HG03060 (cell line): ENCODE results near the gene RGS5.

Source experiments
- ATAC-seq: cut with Tn5 transposase; IDR thresholded peaks from one replicate; pipeline ENCODE4 v1.9.1; 2021; ENCODE audit warnings: low read depth, moderate number of reproducible peaks; ENCODE audit not compliant: unreplicated experiment

The RGS5 gene

DNA sequence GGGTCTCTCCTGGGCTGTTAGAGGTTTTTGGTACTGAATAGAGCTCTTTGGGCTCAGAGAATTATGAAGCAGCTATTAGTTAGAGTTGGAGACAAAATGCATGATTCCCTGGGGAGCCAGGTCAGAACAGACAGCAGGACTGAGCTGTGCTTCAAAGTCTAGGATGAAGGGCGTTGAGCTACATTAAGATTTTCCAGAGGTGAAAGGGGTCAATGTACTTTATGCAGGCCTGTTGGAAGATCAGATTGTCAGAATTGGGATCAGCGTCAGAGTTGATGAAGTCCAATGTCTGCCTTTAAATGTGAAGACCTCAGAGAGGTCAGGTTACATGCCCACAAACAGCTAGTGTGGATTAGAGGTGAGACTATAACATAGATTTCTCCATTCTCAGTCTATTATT, 53.8 kb downstream of the RGS5 start:
- no peak for ATAC-seq

- ATAC-seq = no peak
Measured at GRCh38 chr1:163147019-163147418, 55.7 kb downstream of the RGS5 start.

- ATAC-seq = no peak
Measured at GRCh38 chr1:163145435-163145834, 57.3 kb downstream of the RGS5 start.

- no peak for ATAC-seq
Measured at GRCh38 chr1:163144418-163144817, 58.3 kb downstream of the RGS5 start.

DNA sequence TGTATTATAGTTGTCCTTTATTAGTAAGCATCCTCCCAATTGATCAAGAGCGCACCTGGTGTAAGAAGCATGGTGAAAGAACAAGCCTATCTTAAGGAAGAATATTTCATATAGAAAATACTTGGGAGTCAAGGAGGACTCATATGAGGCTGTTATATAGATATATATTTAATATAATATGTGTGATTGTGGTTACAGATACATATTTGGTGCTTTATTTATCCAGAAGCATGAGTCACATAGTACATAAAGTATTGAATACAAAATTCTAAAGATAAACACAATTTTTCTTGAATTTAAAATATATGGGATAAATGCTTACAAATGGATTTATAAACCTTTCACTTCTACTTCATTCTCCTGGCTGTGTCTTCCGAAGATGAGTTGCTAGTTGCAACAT, 60.6 kb downstream of the RGS5 start:
- no peak for ATAC-seq

DNA sequence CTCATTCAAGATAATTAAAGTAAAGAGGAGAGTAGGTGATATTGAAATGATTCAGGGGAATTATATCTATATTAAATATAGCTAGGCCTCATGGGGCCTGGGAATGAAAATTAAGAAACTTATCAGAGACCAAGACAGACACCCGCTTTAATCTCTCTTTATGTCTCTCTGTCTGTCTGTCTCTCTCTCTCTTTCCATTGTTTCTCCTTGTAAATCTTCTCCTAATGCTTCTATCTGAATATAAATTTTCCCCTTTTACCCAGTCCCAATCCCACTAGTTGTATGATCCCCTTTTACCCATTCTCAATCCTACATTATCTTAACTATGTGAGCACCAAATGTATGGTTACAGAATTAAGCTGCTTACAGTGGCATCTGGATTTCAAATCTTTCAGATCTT, 61.2 kb downstream of the RGS5 start:
- ATAC-seq = no peak

DNA sequence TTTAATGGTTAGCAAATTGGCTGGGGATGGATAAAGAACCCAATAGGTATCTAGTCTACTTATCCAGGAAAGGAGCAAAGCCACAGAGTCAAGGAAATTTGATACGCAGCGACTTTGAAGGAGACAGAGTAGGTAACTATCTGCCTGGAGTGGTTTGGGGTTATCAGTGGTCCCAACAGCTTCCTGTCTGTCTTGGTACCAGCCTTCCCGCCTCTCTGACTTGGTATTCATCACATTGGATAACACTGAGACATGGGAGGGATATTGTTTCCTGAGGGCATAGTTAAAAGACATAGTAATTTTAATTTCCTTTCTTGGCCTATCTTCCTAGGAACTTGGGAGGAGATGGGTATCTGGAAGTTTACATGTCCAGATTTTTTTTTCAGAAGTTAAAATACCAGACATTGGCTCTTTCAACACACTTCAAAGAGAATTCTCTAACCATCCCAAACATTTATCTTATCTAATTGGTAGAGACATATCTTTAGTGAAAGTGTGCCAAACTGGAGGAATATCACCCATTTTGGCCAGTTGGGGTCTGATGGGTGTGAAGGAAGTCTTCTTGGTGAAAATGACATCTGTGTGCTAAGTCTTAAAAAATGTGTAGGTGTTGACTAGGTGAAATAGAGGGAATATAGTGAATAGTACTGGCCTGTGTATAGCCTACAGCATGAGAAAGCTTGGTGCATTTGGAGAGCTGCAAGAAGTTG, 65.0 kb downstream of the RGS5 start:
- no peak for ATAC-seq

- no peak for ATAC-seq
Measured at GRCh38 chr1:163131981-163132380, 70.7 kb downstream of the RGS5 start.

GRCh38 chr1:163130225-163130856, 72.4 kb downstream of the RGS5 start:
- no peak for ATAC-seq

- ATAC-seq = no peak
Measured at GRCh38 chr1:163128282-163128681, 74.4 kb downstream of the RGS5 start.

DNA sequence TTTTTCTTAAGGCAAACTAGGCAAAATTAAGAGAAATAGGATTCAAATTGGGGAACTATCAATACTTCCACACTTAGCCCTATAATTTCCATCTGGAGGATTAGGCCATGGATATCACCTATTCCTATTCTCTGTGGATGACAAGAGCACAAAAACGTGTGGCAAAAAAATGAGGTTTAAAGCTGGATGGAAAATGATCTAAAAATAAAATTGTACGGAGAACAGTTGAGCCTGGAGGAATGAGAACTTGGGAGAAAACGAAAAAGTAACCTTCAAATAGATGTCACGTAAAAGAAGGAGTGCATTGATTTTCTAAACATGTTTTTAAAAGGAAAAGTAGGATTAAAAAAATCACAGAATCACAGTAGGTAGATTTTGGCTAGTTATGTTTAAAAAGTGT, 77.9 kb downstream of the RGS5 start:
- no peak for ATAC-seq

GRCh38 chr1:163120372-163120771, 82.3 kb downstream of the RGS5 start:
- ATAC-seq = no peak

- ATAC-seq = no peak
Measured at GRCh38 chr1:163119707-163120106, 83.0 kb downstream of the RGS5 start.

- ATAC-seq = no peak
Measured at GRCh38 chr1:163115887-163116286, 86.8 kb downstream of the RGS5 start.

DNA sequence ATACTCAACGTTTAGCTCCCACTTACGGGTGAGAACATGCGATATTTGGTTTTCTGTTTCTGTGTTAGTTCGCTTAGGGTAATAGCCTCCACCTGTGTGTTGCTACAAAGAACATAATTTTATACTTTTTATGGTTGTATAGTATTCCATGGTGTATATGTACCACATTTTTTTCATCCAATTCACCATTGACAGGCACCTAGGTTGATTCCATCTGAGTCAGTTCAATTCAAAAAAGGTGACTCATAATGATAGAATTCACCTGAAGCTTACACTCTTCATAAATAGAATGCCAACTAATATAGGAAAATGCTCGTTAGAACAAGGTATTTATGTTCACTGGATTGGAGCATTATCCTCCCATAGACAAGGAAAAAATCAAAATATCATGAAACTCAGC, 95.1 kb downstream of the RGS5 start:
- no peak for ATAC-seq

DNA sequence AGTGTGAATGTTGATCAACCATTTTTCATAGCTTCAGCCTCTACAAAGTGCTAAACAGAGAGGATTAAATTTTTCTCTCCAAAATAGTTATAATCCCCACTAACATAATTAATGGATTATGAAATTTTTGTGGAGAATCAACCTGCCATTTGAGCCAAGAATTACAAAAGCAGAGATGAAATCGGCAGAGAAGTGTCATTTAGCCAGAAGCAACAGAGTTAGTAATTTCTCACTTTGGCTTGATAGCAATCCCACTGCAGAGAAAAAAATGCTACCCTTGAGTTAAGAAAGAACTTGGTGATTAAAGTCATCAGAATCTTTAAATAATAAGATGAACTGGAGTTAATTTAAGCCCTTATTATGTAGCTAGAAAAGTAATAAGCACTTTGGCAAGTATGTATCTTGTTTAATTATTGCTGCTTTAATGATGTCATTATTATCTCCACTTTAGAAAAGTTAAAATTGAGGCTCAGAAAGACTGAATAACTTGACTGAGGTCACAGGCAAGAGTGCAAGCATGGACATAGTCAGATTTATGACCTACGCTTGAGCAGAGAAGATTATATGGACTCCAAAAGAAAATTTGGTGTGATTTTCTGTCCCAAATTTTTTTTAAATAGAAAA, 96.2 kb downstream of the RGS5 start:
- ATAC-seq = no peak

GRCh38 chr1:163104385-163105099, 98.2 kb downstream of the RGS5 start:
- ATAC-seq = no peak

GRCh38 chr1:163102590-163102989, 100.1 kb downstream of the RGS5 start:
- no peak for ATAC-seq

DNA sequence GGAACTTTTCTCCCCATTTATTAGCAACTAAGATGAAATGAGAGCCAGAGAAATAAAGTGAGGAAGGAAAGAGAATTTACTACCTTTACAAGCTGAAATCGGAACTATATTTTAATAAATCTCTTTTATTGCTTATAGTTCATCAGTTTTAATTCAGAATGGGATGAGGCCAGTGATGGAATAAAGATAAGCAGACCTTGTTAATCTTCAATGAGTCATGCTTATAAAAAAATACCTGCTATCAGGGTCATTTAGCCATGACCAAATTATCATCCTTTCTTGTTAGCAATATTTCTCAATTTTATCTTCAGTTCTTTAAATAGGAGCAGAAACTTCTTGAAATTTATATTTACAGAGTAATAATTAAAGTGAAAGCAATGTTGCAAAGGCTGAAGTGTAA, 107.5 kb downstream of the RGS5 start:
- ATAC-seq = no peak

GRCh38 chr1:163094589-163094988, 108.1 kb downstream of the RGS5 start:
- ATAC-seq = no peak

DNA sequence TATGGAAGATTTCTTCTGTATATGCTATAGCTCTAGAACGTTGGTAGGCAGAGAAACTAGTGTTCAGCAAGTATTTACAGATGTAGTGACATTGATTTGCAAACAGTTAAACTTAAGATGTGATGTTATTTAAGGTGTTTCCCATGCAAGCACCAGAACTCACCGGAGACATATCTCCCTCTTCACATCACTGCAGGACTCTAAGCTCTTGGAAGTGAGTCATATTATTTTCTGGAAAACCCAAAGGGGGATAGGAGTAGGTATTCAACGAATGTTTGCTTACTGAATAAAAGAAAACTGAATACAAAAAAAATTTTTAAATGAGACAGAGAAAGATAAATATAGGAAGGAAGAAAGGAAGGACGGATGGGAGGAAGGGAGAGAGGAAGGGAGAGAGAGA, 108.5 kb downstream of the RGS5 start:
- ATAC-seq = no peak
